HG03354 (cell line): ENCODE results near the gene DCLK1.

Experiments used
- ATAC-seq: cut with Tn5 transposase; IDR thresholded peaks from one replicate; pipeline ENCODE4 v1.9.1; 2021; ENCODE audit warnings: mild to moderate bottlenecking; ENCODE audit not compliant: unreplicated experiment, poor library complexity, severe bottlenecking

DCLK1 gene

DNA sequence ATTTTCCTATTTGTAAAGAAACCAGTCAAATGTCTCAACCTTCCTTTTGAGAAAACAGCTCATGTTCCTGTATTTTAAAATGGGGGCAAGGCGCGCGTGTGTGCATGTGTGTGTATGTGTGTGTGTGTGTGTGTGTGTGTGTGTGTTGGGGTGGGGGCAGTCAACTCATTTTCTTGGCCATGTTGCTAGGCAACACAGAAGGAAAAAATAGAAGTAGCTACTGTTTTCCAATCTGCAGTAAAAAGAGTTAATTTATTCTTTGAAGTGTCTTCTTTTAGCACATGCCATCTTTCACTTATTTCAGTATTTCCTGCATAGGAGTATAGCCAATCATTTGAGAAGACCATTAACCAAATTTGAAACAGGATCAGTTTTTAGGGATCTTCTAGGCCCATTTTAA lies 279.3 kb downstream of the DCLK1 start:
- ATAC-seq, result no peak

DNA sequence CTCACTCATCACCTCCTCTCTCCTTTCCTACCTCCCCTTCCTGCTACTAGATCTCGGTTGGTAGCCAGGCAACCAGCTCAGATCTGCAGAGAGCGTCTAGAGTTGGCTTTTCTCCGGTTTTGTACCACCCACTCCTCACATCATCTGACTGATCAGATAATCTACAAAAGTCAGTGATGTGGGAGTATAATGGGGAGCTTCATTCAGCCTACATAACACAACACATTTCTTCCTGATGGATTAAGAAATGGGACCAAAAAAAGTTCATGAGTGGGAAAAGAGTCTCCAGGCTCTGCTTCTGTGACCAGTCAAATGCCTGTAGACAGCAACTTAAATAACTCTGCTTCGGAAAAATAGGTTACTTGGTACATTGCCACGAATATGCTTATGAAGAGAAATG lies 279.8 kb downstream of the DCLK1 start:
- no peak for ATAC-seq

DNA sequence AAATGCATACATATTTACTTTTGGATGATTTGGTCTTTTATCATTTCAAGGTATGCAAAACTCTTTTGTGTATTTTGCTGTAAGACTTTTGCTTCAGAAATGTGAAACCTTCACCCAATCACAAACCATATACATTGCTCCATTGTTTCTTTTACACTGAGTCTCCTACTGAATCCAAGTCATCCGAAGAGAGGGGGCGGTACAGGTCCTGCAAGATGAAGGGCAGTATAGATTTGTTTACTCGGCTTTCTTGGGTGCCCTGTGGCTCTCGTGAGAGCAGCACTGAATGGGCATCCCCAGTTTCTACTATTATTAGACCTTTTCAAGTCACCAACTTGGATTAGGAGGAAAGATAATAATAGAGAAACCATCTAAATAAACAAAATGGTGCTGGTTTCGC lies 280.6 kb downstream of the DCLK1 start:
- no peak for ATAC-seq

DNA sequence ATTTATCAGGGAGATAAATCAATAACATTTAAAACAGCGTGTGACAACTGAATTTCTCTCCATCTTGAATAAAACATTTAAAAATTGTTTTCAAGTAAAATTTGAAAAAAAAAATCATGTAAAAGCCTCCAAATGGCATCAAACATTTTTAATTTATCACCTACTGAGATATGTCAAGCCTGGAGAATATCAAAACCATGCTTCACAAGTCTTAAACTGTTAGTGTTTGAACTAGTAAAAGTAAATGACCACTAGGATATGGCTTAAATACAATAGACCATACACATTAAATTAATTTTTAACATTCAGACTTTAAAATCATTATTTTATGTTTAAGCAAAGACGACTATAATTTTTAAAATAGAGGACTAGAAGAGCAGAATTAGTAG lies 281.9 kb downstream of the DCLK1 start:
- ATAC-seq, result no peak

DNA sequence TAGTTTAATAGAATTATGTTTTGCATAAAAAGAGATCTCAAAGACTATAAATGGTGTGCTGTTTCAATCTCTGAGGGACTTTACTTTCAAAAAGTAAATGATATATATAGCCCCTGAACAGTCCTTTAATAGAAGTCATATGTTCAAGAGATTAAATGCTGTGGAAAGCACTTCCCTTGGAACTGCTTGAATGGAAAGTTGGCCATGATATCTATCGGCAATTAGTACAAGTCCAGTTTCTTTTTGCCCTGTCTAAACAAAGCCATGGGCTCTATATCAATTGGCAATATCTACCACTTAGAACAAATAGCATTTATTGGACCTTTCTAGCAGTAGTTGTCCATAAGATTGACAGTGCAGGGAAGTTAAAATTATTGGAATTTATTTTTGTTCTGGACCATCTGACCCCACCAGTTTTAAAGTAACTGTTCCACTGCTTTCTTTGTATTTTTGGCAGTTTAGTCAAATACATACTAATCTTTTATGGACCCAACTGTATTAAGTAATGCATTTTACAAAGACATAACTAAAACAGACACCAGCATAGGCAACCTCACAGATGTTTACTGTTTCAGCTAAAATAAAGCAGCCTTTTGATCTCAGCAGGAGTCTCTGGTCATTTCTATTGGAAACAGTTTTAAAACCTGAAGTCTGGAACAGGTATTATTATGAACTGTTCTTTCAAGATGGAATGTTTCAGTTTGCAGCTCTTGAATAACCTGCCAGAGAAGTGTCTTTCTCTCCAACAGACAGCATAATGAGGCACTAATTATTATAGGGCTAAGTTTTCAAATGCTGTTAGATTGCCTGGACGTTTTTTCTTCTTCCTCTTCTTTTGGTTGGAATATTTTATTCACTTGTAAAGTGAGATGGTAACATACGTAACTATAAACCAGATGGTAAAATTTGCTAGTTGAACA lies 282.6 kb downstream of the DCLK1 start:
- ATAC-seq, result no peak

DNA sequence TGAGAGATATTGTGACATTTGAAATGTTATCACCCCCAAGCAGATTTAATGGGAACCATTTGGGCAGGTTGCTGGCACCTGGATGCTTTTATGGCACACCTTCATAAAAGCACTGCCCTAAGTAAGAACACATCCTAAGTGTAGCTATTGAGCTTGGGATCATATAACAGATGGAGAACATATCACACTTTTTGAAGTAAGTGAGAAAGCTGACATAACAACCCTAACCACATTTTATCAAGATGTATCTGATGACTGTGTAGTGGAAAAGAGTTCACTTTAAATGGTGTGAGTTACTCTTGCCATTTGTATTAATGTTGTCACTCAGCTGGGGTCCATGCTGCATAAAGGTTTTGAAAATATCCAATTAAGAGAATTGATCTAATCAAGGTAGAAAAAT lies 287.9 kb downstream of the DCLK1 start:
- no peak for ATAC-seq

DNA sequence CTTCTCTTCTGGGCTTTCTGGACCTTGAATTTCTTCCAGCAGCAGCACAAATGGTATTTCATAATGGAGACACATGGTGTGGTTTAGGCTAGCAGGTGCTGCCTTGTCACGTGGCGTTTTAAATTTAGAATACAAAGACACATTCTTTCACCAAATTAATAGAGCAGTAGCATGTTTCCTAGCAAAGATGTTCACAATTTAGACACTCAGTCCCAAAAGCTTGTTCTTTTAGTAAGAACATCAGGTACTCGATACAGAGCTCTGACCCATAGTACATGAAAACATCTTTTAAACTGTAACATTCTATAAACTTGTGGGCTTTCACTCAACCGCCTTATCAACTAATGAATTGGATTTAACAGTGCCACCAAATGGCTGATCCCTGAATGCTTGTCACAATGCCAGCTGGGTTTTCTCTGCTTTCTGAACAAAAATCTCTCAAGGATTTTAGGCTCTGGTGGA lies 290.1 kb downstream of the DCLK1 start:
- ATAC-seq, result no peak

DNA sequence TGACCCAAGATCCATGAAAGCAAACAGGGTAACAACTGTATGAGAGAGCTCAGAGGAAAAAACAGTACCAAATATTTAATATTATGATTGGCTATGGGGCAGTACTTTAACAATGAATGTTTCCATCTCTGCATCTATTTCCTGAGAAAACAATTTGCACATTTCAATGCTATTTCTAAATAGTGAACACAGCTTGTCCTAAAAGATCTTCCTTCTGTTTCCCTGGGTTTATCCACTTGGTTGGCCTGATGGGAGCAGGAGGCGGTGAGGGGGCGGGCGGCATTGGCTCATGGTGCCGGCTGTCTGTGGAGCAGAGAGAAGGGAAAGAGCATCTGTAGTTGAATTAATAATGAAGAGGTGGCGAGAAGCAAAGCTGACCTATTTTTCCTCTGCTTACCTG lies 291.4 kb downstream of the DCLK1 start:
- ATAC-seq, result no peak

DNA sequence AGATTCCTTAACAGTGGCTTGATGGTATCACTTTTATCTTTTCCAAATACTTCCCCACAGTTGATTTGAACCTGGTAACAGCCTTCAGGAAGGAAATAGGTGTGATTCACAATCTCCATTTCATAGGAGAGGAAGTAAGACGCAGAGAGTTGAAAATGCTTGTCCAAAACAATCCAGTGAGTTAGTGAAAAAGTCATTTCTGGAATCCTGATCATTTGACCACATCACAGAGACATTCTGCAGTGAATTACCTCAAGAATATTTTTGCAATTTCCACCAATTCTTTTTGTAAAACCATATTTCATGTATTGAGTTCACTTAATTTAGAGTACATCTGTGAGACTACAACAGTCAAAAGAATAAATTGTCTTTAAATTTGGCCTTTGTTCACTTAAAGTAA lies 292.8 kb downstream of the DCLK1 start:
- ATAC-seq, result no peak

DNA sequence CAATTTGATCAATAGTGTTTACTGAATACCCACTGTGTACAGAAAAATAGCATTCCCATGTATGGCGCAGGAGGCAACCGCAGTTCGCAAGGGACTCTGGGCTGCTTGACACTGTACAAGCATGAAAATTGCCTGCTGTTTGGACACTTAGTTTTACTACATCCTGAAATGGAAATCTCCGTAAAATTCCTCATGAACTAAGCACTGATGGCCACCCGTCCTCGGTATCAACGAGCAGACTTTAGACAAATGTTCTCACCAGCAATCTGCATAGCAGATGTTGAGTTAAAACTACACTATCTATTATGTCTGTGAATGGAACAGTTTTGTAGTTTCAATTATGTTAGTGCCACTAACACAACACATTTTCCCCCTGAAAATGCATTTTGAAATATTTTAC lies 294.7 kb downstream of the DCLK1 start:
- no peak for ATAC-seq

DNA sequence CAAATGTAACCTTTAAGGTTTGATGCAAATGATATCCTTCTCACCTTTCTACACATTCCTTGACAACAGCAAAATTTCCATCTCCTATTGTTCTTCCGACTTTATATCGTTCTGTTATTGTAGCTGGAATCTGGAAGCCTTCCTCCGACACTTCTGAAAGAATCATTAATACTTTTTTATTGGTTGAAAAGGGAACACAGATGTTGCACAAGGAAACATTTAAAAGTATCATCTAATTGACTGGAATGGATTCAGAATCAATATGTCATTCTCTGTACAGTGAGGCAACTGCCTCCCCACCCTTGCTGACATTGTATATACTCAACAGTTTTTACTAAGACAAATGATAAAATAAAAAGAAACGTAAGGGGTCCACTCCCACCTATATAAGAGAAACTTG lies 295.2 kb downstream of the DCLK1 start:
- ATAC-seq, result no peak

DNA sequence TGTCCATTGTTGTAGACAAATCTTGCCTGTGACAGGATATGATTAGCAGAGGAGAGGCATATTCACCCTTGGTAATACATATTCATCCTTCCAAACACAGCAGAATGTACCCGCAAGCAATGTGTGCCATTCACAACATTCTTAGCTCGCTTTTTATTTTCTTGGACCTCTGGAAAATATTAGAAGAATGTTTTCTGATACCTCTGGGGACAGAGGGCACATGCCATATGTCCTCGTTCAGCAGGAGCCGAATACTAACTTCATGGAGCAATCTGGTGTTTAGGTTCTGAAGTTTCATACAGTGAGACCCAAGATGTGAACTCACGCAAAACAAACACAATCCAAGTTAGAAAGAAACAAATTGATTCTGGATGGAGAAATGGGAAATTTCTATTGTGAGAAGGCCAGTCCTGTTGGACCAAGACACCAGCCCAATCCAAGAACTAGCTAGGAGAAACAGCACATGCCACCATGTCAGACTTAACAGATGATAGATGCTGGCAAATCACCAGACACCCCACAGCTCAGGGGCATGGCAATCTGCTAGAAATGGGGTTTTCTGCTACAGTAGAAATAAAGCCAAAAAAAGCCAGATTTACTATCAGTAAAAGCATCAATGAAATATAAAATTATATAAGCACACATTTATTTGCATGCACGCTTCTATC lies 297.4 kb downstream of the DCLK1 start:
- no peak for ATAC-seq

DNA sequence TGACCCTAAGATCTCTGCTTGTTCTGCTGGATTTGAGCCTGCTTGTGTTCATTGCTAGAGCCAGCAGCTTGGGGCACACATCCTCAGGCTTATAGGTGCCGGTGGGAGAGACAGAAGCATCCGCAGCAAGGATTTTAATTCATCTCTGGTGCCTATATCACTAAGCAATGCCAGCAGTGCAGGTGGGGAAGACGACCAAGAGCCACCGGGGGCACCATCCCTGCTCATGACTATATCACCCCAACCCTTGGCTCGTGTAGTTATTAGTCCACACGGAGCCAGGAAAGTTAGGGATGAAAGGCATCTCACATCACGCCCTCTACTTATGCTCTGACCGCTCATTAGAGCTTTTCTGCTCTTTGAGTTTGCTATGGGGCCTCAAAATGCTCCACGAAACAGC lies 298.2 kb downstream of the DCLK1 start:
- ATAC-seq, result no peak

DNA sequence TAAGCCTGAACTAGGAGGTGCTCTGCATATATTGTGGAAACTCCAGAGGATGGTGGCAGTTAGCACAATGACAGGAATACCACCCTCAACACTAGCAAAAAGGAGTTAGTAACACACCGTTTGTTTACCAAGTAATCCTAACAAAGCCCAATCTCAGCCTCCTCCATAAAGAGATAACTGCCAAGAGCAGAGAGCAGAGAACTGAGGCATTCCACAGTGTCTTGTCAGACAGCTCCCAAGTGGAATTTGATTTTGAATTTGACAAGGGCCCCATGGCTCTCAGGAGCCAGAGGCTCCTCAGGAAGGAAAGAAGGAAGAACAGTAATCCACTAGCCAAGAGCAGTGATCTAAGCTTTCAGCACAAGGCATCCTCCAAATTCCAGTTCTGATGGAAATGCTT lies 298.6 kb downstream of the DCLK1 start:
- ATAC-seq, result no peak

DNA sequence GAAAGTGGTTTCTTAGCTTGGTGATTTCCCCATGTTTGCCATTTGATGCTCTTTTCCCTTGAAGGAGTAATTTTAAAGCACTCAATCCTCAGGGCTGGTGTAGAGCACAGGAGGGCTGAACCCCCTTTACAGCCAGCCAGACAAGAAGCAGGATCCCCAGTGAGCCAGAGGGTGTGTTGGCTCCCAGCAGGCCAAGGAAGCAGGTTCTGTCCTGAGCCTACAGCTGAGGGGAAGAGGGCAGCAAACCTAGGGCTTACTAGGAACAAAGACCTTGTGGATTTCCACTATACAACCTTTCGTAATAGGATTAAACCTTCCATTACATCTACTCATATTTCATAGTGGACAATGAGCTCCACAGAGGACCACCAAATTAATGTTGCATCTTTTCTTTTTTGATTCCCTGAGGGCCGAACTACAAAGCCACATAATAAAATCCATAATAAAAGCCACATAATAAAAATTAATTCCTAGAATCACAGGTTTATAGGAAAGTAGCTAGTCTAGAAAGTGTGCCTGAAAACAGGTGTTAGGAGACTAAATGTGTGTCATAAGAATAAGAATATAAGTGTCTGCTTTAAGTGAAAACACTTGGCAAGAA lies 300.2 kb downstream of the DCLK1 start:
- no peak for ATAC-seq

DNA sequence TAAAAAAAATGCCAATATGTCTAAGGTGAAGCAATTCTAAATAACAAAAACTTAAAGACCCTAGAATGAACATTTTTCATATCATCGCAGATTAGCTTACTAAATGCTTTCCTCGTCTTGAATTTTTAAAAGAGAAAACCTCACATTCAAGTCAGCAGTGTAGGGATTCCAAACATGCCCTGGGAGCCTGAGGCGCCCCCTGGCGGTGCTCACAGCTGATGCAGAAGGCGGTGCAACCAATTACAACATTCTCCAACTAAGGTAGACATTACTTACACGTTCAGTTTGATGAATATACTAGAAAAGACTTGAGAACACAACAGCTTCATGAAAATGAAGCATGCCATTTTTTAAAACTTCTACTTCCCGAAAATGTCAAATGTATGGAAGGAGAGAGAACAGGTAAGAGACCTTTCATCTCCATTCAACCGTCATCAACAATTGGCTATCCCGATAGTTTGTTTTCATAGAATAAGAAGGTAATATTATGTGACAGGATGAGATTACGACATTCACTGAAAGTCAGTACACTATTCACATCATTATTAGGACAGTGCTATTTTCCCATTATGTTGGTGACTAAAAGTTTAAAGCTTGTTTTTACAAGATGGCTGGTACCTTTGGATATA lies 304.4 kb downstream of the DCLK1 start:
- no peak for ATAC-seq

DNA sequence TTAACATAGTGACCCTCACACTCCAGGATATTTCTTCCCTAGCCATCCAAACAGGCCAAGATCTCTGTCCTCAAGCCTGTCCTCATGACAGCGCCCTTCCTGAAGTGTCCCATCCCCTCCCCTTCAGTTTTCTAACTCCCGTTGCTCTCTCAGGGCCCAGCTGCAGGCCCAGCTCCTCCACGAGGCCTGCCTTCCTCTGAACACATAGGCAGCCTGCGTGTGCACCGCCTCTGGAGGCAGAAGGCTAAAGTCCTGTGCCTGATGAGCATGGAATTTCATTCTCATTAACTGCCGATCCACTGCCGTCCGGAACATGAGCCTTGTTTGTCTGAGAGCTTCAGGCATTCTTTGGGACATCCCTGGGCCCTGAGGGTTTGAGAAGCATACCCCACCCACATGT lies 306.4 kb downstream of the DCLK1 start:
- ATAC-seq, result no peak

DNA sequence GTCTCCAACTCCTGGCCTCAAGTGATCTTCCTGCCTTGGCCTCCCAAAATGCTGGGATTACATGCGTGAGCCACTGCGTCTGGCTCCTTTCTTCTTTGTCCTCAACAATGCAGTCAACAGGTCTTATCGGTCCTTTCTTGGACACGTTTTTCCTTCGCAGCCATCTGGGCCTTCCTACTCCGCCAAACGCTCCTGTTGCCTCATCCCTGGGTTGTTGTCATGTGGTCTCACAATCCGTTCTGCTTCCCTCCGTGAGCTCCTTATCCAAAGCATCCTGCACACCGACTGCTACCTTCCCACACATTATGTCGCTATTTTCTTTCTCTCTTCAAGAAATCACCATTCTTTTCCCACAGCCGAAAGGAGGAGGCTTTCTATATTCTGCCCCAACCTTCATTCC lies 306.8 kb downstream of the DCLK1 start:
- no peak for ATAC-seq

DNA sequence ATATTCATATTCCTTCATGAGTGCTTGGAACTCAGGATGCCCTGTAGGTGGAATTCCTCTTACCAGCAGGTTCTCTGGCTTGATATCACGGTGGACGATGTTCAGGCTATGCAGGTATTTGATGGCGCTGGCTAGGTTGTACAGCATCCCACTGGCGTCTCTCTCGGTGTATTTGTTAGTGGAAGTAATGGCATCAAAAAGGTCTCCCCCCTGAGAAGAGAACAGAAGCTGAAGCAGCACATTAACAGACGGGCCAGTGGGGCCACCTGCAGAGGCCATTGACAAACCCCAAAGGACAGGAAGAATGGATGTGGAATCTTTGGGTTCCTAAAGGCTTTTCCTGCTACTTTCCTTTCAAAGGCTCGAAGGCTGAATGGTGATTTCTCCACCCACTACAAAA lies 308.5 kb downstream of the DCLK1 start:
- no peak for ATAC-seq

DNA sequence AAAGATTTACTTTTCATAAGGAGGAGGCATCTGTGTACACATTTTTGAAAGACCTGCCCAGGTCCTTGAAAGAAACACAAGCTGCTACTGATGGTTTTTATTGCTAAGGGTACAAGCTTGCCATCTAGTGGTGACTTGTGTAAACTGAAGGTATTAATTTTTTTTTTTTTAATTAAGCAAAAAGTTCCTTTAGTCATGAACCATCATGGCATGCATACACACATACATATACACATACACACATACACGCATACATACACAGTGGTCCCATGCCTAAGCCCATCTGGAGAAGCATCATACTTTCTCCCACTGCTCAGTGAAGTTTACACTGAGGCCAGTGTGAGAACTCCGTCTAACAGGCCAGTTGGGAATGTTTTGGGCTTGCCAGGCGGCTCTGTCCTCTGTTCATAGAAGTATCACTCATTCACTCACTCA lies 312.5 kb downstream of the DCLK1 start:
- no peak for ATAC-seq
